ENCODE results near the gene OR6X1.
A peak's percentile ranks its signal among the peaks of the same experiment; 100 is the strongest.

Gene OR6X1, protein sequence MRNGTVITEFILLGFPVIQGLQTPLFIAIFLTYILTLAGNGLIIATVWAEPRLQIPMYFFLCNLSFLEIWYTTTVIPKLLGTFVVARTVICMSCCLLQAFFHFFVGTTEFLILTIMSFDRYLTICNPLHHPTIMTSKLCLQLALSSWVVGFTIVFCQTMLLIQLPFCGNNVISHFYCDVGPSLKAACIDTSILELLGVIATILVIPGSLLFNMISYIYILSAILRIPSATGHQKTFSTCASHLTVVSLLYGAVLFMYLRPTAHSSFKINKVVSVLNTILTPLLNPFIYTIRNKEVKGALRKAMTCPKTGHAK

DNA sequence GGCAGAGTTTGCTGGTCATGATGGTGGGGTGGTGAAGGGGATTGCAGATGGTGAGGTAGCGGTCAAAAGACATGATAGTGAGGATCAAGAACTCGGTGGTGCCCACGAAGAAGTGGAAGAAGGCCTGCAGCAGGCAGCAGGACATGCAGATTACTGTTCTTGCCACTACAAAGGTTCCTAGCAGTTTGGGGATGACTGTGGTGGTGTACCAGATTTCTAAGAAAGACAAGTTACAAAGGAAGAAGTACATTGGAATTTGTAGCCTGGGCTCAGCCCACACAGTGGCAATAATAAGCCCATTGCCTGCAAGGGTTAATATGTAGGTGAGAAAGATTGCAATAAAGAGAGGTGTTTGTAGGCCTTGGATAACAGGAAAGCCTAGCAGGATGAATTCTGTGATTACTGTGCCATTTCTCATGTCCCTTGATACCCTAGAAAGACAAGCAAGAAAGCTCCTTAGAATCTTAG lies at the start of gene OR6X1:
TSS of gene OR6X1 (minus strand) at position 418 of the 468 bp plus-strand sequence. CDS start at position 418, 0 bp downstream.
- no peak for DNase-seq

DNA sequence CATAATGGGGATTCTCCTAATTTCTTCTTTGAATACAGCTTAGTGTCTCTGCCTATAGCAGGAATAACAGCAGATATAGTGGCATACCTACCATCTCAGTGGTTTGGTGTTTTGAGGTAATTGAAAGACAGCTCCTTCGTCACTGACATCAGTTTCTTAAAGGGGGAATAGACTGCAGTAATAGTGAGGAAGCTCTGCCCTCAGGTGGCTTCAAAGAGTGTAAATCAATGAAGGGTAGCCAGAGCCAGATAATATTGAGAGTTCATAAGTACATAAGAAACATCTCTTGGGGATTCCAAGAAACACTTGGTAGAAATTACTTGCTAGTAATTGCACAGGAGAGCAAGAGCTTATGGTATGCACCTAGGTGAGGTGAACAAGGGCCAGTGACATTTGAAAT lies 47.4 kb upstream of the OR6X1 start:
- DNase-seq = no peak

DNA sequence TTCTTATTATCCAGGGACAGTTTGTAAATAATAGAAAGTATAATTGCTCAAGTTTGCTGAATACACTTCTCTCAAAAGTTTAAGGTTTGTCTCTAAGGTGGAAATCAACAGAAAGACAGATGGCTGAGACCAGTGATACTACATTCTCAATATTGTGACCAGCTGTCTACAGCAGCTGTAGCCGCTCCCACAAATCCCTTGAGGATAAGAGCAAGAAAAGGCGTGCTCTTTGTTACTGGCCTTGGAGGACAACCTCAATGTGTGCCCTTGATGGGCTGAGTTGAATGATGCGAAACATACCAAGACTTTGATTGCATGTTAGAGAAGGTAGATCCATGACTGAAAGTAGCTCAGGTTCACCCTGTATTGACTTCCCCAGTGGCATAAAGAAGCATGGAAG lies 45.7 kb upstream of the OR6X1 start:
- no peak for DNase-seq

DNA sequence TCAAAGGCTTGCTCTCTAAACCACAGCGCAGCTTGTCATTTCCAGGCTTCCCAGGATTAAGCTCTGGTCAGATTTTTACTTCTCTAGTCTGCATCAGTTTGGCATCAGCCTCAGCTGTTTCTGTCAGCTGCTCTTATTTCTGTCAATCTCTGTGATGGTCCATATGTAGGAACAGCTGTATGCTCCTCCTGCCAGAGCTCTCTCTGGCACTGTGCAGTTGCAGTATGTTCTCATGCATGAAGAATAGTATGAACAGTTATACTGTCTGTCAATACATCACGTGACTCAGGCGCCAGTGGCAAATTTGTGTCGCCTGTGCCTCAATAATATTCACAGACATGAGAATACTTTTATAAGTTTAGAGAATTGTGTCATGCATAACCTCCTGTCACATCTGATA lies 45.1 kb upstream of the OR6X1 start:
- no peak for DNase-seq

DNA sequence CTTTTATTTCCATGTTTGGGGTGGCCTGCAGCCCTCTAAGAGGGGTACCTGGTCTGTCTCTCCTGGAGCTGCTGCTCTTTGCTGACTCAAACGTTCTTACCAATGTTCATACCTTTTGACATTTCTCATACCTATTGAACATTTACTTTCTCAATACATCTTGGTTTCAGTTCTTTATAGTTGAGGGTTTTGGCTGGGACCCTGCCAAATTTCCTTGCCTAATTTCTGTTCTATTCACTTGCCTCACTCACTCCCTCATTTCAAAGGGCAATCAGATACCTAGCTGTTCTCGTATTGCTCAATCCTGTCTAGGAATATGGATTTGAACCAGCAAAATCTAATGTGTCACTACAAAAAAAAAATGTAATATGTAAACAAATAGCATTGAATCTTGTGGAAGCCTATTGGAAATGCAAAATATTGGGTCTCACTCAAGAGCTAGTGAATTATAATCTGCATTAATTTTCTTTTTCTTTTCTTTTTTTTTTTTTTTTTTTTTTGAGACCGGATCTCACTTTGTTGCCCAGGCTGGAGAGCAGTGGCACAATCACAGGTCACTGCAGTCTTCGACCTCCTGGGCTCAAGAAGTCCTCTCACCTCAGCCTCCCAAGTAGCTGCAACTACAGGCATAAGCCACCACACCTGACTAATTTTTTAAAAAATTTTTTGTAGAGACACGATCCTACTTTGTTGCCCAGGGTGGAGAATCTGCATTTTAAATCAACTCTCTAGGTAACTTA lies 44.4 kb upstream of the OR6X1 start:
- DNase-seq = no peak

DNA sequence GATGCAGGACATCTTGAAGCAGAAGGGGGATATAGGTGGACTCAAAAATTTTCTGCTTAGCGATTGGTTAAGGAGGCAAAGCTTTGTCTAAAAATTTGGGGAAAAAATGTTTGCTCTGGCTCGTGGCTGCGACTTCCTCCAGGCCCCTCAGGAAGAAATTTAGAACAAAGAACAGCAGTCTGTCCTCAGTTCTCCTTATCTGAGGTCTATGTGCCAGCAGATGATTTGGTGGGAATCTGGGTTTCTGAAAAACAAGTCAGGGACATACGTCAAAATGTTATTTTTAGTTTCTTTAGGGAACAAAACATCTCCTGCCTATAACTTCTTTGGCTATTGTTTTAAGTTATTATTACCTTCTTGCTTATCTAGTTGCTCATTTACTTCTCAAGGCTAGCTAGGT lies 43.8 kb upstream of the OR6X1 start:
- DNase-seq = no peak

DNA sequence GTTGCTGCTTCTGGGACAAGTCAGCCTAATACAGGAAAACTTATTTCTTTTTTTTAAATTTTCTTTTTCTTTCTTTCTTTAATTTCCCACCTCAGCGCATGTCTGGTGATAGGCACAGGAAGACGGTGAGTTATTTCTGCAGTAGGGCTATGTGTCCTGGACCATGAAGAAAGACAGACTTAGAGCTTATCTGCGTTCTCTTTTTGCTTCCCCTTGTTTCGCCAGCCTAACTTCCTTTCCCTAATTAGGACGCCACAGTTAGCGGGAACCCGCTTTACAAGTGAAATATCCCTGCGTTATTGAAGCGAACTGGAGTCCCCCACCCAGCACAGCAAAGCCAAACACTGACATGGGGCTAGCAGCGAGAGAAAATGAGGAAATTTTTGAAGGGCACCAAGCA lies 43.2 kb upstream of the OR6X1 start:
- DNase-seq = no peak

DNA sequence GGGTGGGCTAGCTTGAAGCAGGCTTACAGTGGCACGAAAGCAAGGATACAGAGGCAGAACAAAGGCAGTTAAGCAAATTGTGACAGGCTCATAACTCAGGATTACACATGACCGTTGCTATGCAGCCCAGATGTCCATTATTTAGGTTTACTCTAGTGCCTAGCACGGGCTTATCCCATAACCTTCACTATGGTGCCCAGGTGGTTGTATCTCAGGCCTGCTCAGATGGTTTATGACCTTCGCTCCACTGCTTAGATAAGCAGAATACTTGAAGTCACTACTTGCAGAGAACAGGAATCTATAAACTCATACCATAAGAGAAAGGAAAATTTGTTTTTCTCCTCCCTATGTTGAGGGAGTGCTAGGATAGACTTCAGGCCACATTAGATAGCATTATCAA lies 42.8 kb upstream of the OR6X1 start:
- peak; percentile 25 for DNase-seq

DNA sequence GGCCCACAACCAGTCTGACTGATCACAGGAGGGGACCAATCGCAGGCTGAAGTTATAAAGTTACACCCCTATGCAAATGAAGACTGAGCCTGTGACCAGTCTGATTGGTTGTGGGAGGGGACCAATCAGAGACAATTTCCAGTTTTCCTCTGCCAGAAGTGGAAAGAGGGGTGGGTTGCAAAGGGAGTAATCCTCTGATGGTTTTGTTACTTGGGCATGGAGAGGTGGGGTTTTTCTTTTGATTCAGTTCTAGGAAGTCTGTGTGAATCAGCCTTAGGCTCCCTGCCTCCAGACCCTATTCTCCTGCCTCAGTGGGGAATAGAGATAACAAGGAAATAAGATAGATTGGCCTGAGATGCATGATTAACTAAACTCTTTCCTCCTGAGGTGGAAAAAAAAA lies 41.9 kb upstream of the OR6X1 start:
- DNase-seq = no peak

DNA sequence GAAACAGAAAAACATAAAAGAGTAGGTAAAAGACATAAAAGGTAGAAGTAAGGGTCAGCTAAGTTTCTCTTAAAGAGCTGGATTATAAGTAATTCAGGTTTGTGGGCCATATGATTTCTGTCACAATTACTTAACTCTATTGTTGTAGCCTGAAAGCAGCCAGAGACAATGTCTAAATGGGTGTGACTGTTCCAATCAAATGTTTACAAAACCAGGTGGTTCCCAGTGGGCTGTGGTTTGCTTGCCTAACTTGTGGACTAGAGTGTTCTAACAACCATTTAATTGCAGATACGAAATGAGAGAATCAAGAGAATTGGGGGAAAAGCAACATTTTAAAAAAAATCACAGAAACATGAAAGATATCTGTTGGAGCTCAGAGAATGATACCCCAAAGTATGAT lies 29.2 kb upstream of the OR6X1 start:
- DNase-seq = no peak

DNA sequence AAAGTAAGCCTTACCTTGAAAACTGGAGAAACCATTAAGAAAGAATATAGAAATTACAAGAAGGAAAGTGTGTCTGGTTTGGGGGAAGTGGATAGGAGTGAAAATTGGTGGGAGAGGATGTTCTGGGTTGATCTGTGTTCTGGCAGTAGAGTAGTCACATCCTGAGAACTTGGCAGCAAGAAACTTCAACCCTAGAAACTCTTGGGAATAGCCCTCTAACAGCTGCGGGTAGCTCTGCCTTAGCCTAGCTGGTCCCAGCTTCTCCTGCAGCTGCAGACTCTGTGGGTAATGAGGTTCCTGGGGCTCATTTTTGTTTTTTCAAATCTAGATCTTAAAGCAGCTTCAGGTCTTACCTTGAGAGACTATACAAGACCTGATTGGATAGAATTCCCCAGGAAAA lies 24.2 kb upstream of the OR6X1 start:
- DNase-seq = no peak

DNA sequence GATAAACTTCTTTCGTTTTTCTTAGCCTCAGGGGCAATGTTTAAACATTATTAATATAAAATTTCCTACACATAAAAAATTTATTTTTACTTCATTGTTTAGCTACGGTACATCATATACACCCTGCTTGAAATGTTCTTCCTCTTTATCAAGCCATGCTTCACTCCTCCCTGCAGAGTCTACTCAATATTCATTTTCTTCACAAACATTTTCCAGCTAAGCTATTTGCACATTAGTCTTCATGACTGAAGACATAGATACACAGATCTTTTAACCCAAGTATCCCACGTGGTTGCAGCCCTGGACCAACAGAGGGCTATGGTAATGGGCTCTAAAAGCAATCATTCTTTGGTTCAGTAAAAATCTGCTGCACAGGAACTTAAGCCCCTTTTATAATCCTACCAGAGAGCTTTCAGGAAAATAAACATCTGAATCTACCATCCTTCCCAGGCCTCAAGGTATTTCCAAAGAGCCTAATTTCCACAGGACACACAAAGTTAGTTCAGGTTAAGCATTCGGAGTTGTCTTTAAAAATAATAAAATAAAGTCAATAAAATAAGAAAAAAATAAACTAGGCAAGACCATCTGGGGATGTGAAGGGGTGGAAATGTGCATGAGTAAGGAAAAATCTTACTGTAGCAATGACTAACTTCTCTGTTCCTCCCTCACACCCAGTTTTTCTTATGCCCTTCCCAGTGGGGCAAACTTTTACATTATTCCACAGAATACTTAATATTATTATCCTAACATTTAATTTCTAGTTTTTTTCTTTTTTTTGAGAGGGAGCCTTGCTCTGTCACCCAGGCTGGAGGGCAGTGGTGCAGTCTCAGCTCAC lies 21.6 kb upstream of the OR6X1 start:
- no peak for DNase-seq

DNA sequence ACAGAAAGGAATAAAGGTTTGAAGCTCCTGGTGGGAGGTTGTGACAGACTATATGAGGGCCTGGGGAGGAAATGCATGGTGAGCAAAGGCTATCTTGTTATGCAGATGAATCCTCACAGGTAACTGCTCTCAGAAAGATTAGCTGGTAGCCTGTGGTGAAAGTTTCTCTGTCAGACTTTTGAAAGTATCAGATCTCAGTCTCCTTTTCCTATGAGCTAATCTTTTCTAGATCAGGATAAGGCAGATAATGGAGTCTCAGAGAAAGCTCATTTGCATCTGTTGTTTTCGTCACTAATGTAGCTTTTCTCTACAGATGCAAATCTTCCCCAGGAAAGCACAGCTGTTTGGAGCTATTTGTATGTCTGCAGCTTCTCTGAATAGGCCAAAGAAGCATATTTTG lies 21.0 kb upstream of the OR6X1 start:
- DNase-seq = no peak

DNA sequence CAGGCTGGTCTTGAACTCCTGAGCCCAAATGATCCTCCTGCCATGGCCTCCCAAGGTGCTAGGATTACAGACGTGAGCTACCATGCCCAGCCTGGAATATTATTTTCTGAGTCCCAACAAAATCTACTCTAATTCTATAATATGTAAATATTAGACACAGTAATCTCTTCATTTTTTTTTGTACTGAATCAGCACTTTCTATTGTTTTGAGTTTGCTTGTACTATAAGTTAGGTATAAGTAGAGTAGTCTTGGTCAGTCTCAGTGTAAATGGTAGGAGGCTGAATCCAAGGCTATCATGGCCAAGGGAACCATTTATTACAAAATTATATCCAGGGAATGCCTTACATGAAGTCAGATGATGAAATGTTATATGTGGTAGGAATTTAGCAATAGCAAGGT lies 19.6 kb upstream of the OR6X1 start:
- no peak for DNase-seq

DNA sequence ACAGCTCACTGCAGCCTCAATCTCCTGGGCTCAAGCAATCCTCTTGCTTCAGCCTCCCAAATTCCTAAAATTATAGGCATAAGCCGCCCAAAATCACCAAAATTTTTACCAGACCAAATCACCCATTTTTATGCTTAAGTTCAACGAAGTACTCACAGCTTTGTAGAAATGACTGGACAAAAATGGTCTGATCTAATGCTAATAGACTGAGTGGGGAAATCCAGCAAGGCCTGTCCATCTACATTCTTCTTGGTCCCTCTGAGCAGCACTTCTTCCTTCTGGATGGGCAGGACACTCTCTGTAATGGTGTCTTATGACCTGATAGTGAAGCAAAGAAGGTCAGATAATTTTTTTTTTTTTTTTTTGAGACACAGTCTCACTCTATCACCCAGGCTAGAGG lies 18.7 kb upstream of the OR6X1 start:
- no peak for DNase-seq

DNA sequence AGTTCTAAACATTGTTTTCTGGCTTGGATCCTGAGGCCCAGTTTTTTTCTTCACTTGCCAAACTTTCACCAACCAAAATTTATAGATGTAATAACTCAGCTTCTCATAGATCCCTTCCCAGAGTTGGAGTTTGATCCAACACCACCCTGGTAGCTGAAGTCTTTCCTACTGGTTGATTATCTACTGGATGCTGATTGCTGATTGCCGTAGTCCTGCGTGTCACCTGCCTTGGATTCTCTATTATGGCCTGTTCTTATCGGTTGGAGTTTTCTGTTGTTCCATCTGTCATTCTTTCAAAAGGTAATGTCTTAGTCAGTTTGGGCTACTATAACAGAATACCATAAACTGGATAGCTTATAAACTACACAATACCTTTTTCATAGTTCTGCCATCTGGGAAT lies 17.3 kb upstream of the OR6X1 start:
- no peak for DNase-seq

DNA sequence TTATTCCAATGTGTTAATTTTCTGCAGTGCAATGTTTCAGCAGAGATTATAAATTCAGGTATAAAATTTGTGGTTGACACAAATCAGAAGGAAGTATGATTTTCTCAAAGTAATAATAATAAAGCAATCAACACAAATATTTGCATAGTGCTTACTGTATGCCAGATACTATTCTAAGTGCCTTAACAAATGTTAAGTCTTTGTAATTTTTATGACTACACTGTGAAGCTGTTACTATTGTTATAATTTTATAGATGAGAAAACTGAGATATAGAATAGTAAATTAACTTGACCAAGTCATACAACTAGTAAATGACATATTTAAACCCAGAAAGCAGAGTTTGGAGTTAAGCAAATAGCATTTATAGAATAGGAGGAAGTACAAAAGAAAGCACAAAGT lies 16.4 kb upstream of the OR6X1 start:
- no peak for DNase-seq

DNA sequence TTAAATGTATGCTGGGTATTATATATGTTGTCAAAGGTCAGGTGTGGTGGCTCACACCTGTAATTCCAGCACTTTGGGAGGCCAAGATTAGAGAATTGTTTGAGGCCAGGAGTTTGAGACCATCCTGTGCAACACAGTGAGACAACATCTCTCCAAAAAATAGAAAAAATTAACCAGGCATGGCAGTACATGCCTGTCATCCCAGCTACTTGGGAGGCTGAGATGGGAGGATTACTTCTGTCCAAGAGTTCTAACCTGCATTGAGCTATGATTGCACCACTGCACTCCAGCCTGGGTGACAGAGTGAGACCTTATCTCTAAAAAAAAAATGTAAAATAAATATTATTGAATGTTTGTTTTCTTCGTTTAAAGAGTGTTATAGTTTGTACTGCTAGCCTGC lies 11.3 kb upstream of the OR6X1 start:
- DNase-seq = no peak

DNA sequence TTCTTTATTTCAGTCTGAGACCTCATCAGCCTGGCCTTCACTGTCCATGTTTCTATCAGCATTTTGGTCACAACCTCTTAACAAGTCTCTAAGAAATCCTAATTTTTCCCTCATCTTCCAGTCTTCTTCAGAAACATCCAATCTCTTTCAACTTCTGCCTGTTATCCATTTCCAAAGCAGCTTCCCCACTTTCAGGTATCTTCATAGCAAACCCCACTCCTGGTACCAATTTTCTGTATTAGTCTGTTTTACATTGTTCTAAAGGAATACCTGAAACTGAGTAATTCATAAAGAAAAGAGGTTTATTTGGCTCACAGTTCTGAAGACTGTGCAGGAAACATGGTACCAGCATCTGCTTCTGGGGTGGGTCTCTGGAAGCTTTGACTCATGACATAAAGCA lies 8.1 kb upstream of the OR6X1 start:
- no peak for DNase-seq

DNA sequence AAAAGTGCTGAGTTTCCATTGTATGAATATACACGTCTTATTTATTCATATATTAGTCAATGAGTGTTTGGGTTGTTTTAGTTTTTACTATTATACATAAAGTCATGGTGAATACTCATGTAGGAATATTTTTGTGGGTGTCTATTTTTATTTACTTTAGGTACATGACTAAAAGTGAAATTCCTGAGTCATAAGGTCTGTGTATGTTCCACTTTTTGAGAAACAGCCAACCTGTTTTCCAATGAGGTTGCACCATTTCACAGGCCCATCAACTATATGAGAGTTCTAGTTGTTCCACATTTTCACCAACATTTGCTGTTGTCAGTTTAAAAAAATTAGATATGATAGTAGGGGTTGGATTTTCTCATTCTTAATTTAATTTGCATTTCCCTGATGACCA lies 6.6 kb upstream of the OR6X1 start:
- no peak for DNase-seq

DNA sequence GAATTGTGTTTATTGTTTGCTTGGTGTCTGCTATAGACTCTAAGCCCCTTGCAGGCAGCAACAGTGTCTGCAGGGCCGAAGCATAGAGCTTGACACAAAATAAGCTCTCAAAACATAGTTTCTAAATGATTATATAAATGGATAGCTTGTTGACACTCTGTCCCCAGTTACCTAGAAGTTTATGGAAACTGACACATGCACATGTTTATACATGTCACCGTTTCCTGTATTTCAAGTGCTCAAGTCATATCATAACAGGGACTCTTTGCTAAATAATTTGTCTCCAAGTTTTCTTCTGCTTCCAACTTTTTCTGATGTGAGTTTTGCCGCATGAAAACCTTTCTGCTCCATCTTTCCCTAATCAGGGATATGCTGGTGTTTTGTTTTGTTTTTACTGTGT lies 3.7 kb upstream of the OR6X1 start:
- no peak for DNase-seq

DNA sequence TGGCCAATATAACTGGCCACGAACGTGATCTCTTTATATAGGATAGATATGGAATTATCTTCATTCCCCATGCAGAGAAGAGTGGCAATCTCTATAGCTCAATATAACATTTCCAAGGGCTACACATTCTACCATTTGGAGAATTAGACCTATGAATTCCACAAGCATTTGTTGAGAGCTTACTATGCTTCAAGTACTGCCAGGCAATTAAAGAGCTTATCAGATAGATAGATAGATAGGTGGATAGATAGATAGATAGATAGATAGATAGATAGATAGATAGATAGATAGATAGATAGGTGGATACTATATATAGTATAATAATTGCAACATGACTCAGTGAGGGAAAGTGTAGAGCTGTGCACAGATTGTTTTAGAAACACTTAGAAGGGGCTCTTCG lies 1.5 kb upstream of the OR6X1 start:
- no peak for DNase-seq

DNA sequence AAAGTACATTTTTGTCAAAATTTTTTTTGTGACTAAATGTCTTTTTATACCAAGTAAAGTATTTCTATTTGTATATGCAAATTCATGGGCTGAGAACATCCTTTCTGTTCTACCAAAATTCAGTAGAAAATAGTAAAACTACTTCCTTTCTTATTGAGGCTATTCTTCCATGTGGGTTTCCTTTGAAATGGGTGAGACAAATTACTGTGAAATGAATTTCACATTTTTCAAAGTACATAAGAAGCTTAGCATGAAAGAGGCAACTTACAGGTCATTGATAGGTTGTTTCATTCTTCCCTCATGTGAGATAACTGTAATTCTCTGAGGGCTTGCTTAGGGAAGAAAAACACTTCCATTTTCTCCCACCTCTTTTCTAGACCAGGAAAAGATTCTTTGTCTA lies 1.0 kb upstream of the OR6X1 start:
- no peak for DNase-seq

DNA sequence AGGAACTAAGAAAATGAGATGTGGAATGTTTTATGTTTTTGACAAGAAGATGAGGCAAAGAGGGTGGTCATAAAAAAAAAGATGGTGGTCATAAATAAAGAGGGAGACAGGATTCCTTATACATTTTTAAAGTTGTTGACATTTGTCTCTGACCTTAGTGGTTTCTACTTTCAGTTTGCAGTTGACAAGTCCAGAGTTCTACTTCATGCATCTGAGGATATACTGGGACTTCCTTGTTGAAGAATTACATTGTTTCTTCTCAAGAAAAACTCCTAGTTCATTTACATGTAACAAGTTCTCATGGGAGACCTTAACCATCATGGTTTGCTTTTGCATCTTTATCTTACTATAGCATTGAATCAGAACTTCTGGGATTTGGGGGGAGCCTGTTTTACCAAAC lies 1.2 kb downstream of the OR6X1 start:
- no peak for DNase-seq
